Measurements from ENCODE around the gene HIRA. TPM values are rescaled to one million over a fixed set of nuclear protein-coding genes. Genes with fewer than 3 reads are reported as not detected.
"Not testable (repeated sequence)": the region's sequence is repeated elsewhere in the genome, so short reads cannot be mapped to it uniquely, and the experiment has no call there.

The HIRA gene
- total and polyA plus RNA-seq, 10 donors, result 8.9 to 31.7 (median 24.6) TPM

GRCh38 chr22:19321757-19322156, 109.8 kb downstream of the HIRA start:
- H3K4me1 ChIP-seq, result no peaks in the 10 kb centered on the region
- 38 to 72% (median 52%) methylated on average over 2 of the region's 2 CpGs for WGBS, 5 donors
- TF ChIP-seq POLR2AphosphoS5 (IDR thresholded peaks at IDR 0.05) (no peak), POLR2A (IDR thresholded peaks at IDR 0.05) (no peak), CTCF (IDR thresholded peaks at IDR 0.05 in 8 of 11, conservative IDR thresholded peaks at IDR 0.05 in 3 of 11) (no peak)
- H3K27me3 ChIP-seq (replicated peaks in 1 of 7), result no peaks in the 10 kb centered on the region
- intact Hi-C loops (cut with DNase I; ENCODE audit: low total_unique reads), result no loop called here
- no peaks in the 10 kb centered on the region for H3K36me3 ChIP-seq
- peak overlapping the region in 1 of 8 donors; percentile 5 for H3K4me3 ChIP-seq
- H3K27ac ChIP-seq, result peak overlapping the region in 5 of 8 donors; percentile 50 to 61 (median 54)
- H3K9me3 ChIP-seq, result peaks cover 4 to 60% (median 41%) of the 10 kb centered on the region in 8 donors
- no peak for DNase-seq

GRCh38 chr22:19320136-19320535, 111.4 kb downstream of the HIRA start:
- H3K27ac ChIP-seq; H3K36me3 ChIP-seq; H3K4me3 ChIP-seq; intact Hi-C loops (cut with DNase I; ENCODE audit: low total_unique reads); DNase-seq; H3K4me1 ChIP-seq; H3K27me3 ChIP-seq (replicated peaks in 1 of 7): not testable (repeated sequence)
- WGBS, 5 donors, result 92 to 96% (median 94%) methylated on average over 8 of the region's 8 CpGs
- H3K9me3 ChIP-seq, result peaks cover 4 to 67% (median 52%) of the 10 kb centered on the region in 8 donors

- TF ChIP-seq CTCF (IDR thresholded peaks at IDR 0.05 in 8 of 11, conservative IDR thresholded peaks at IDR 0.05 in 3 of 11) (no peak), POLR2A (IDR thresholded peaks at IDR 0.05) (no peak), POLR2AphosphoS5 (IDR thresholded peaks at IDR 0.05) (no peak)
- peaks cover 4 to 74% (median 61%) of the 10 kb centered on the region in 8 donors for H3K9me3 ChIP-seq
- no peak for DNase-seq
- no peaks in the 10 kb centered on the region for H3K4me1 ChIP-seq
- H3K36me3 ChIP-seq, result no peaks in the 10 kb centered on the region
- intact Hi-C loops (cut with DNase I; ENCODE audit: low total_unique reads), result no loop called here
- no peaks in the 10 kb centered on the region for H3K27me3 ChIP-seq (replicated peaks in 1 of 7)
- H3K4me3 ChIP-seq, result no peak overlapping the region
- no peak overlapping the region for H3K27ac ChIP-seq
These were observed 112.3 kb downstream of the HIRA start for GRCh38 chr22:19319281-19319680.

GRCh38 chr22:19317865-19318264, 113.7 kb downstream of the HIRA start:
- DNase-seq, result no peak
- Histone ChIP-seq H3K9me3 (peaks cover 4 to 72% (median 63%) of the 10 kb centered on the region in 8 donors), H3K36me3 (no peaks in the 10 kb centered on the region), H3K4me1 (no peaks in the 10 kb centered on the region), H3K27me3 (replicated peaks in 1 of 7) (no peaks in the 10 kb centered on the region), H3K27ac (no peak overlapping the region), H3K4me3 (no peak overlapping the region)
- intact Hi-C loops (cut with DNase I; ENCODE audit: low total_unique reads), result no loop called here
- no peak for TF ChIP-seq POLR2AphosphoS5 (IDR thresholded peaks at IDR 0.05)
- TF ChIP-seq CTCF (IDR thresholded peaks at IDR 0.05 in 8 of 11, conservative IDR thresholded peaks at IDR 0.05 in 3 of 11), result no peak
- no peak for TF ChIP-seq POLR2A (IDR thresholded peaks at IDR 0.05)

GRCh38 chr22:19307872-19308271, 123.7 kb downstream of the HIRA start:
- no peak for DNase-seq
- Histone ChIP-seq H3K9me3 (no peaks in the 10 kb centered on the region), H3K4me3 (no peak overlapping the region), H3K27me3 (replicated peaks in 1 of 7) (no peaks in the 10 kb centered on the region), H3K36me3 (no peaks in the 10 kb centered on the region), H3K4me1 (no peaks in the 10 kb centered on the region), H3K27ac (no peak overlapping the region)
- intact Hi-C loops (cut with DNase I; ENCODE audit: low total_unique reads), result no loop called here
- 72 to 93% (median 79%) methylated on average over 2 of the region's 2 CpGs for WGBS, 5 donors
- TF ChIP-seq POLR2A (IDR thresholded peaks at IDR 0.05), result no peak
- no peak for TF ChIP-seq CTCF (IDR thresholded peaks at IDR 0.05 in 8 of 11, conservative IDR thresholded peaks at IDR 0.05 in 3 of 11)
- TF ChIP-seq POLR2AphosphoS5 (IDR thresholded peaks at IDR 0.05), result no peak

- H3K36me3 ChIP-seq; H3K9me3 ChIP-seq; intact Hi-C loops (cut with DNase I; ENCODE audit: low total_unique reads); H3K4me3 ChIP-seq; DNase-seq; H3K27ac ChIP-seq; H3K27me3 ChIP-seq (replicated peaks in 1 of 7); H3K4me1 ChIP-seq: not testable (repeated sequence)
- WGBS, 5 donors, result 88 to 93% (median 91%) methylated on average over 6 of the region's 6 CpGs
These were observed 125.0 kb downstream of the HIRA start for GRCh38 chr22:19306535-19306934.
